HG03575 (cell line): ENCODE measurements around the gene APOL3.
"Not testable (repeated sequence)": the region's sequence is repeated elsewhere in the genome, so short reads cannot be mapped to it uniquely, and the experiment has no call there.

ENCODE experiments used
- ATAC-seq: cut with Tn5 transposase; IDR thresholded peaks from one replicate; pipeline ENCODE4 v1.9.1; 2021; ENCODE audit not compliant: unreplicated experiment, insufficient number of reproducible peaks, low FRiP score; ENCODE audit errors: extremely low read depth

The APOL3 gene

DNA sequence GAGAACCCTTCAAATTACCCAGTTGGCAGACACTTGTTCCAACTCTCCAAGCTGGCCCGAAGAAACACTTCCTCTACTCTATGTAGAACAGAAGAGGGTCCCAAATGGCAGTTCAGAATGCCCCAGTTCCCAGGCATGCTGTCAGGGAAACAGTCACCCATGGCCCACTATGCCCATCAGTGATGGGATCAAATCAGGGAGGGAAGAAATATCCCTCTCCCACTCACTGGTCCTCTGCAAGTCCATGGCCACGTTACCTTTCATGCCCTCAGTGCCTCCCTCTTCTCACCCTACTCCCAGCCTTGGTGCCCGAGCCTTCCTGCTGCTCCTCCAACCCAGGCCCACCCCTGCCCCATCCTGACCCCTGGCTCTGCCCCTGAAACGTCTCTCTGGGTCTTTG, 16.6 kb downstream of the APOL3 start:
- ATAC-seq = no peak

DNA sequence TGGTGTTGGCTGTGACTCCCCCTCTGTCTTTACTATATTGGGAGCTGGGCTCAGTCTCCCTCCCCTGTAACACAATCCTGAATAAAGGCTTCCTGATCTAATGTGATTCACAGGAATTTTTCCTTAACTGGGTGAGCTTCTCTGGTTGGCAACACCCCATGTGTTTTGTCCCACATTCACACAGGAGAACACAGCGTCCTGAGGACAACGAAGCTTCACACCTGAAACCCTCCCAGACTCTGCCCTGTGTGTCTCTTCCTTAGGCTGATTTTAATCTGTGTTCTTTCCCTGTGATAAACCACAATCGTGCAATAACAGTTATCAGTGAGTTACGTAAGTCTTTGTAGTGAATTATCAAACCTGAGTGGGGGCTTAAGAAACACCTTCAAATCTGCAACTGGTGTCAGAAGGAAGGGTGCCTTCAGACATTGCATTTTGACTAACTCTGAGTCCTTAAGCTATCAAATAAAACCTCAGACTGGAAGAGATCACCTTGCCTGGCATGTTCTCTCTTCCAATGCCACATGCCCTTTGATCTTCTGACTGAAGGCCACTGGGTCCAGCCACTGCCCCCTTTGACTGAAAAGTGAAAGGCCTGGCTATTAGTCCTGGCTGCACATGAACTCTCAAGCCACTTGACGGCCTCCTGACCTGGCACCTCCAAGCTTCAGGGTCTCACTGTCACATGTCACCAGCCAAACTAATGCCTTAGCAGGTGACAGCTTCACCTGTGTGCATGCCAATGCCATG, 17.3 kb downstream of the APOL3 start:
- ATAC-seq = no peak

DNA sequence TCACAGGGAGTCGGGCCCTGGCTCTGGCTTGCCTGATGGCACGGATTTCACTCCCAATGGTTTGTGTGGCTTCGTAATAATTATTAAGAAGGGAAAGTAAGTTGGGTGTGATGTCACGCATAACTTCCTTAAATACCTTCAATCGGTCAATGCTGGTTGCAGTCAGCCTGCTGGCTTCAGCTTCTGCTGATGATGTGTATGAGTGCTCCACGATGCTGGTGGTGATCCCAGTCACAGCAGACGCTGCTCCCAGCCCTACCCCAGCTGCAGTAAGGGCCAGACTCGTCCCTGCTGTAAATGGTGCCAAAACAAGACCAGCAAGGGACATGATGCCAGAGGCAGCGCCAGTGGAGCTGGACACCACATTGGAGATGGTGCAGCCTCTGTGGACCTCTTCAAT, 19.1 kb downstream of the APOL3 start:
- no peak for ATAC-seq

DNA sequence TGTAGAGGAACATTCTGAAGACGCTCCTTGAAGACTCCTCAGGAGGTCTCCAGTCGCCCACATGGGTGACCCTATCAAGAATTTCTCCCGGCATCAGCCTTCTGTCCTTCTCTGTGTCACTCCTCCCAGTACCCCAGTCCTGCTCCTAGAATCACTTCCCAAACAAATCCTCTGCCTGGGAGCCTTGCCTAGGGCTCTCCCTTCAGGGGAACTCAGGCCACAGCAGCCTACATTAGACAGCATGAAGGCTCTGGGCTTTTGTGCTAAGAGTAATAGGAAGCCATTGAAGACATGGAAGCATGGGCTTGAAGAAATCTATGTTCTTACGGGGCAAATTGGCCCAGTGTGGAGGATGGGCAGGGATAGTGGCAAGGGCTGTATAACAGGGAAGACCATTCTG, 21.8 kb downstream of the APOL3 start:
- not testable (repeated sequence) for ATAC-seq

DNA sequence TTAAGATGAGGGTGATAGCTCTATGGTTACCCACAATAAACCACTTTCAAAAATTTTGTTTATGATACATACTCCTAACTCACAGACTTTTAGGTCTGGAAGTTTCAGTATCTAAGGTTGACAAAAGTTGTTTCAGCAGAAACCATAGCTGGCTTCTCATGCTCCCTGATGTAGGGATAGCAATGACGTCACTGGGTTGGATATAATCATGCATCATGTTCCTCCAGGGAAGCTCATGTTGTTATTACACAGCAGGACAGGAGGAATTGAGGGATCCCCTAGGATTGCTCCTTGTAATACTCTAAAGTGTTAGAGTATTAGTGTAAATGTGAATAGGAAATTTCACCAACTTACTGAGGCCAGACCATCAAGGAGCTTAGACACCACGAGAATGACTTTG, 23.6 kb downstream of the APOL3 start:
- no peak for ATAC-seq

DNA sequence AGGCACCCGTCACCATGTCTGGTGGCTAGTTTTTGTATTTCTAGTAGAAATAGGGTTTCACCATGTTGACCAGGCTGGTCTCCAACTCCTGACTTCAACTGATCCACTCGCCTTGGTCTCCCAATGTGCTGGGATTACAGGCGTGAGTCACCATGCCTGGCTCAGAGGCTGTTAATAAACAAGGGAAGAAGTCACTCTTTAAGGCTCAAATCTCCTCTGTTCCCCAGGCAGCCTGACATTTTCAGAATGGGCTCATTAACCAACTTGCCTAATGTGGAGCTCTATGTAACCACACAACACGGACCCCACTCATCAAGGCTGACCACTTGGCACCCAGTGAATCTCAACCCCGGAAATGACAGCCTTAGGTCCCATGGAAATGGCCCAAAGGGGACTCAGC, 24.1 kb downstream of the APOL3 start:
- ATAC-seq = no peak

DNA sequence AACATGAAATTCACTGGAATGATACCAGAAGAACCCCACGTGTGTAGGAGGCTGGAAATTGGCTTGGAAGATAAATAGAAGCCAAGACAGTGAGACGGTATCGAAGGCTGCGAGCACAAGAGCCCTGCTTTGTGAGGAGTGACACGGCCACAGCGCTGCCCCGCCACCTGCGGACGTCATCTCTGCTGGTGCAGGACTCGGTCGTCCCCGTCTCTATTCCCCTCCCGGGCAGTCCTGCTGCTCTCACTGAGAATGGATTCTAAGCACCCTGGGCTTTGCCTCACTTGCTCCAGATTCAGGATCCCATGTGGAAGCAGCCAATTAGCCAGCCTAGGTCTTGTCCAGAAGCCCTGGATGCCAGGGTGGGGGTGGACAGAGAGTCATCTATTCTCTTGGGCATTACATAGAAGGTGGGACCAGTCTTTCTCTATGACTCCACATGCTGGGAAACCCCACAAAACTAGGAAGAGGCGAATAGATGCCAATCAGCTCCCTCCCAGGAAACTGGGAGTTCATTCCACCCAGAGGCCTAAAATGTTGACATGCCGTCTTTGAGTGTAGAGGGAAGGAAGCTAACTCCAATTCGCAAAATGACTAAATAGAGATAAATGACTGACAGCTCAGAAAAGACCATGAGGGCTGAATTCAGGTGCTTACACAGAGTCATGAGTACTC, 25.1 kb downstream of the APOL3 start:
- no peak for ATAC-seq

DNA sequence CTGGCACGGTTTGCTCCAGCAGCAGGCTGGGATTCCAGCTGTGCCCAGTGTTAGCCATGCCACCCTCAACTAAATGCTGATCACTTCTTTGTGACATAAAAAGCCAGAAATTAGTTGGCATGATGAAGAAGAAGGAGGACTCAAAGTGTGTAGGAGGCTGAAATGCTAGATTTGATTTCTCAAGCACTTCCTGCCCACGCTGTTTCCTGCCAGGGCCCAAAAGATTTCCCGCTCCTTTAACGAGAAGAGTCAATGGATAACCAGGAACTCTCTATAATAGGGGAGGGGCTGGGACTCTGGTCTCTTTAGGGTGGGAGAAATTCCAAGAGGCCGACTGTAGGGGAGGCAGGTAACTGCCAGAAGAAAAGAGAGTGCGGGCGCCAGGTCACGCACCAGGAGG, 26.4 kb downstream of the APOL3 start:
- ATAC-seq = no peak

DNA sequence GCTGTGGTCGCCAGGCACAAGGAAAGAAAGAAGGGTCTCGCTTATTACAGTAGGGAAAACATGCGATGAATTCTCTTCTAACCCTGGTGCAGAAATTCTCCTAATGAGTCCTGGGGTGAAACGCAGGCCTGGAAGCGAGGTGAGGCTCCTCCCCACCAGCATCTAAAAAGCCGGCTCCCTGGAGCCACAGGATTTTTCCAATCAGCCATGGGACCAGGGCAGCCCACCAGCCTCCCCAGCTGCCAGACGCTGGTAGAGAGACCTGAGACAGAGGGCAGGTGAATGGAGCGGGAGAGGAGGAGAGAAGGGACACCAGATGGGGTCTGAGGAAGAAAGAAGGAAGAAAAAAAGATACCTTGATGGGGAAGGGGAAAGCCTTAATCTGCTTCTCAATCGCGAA, 28.6 kb downstream of the APOL3 start:
- no peak for ATAC-seq

DNA sequence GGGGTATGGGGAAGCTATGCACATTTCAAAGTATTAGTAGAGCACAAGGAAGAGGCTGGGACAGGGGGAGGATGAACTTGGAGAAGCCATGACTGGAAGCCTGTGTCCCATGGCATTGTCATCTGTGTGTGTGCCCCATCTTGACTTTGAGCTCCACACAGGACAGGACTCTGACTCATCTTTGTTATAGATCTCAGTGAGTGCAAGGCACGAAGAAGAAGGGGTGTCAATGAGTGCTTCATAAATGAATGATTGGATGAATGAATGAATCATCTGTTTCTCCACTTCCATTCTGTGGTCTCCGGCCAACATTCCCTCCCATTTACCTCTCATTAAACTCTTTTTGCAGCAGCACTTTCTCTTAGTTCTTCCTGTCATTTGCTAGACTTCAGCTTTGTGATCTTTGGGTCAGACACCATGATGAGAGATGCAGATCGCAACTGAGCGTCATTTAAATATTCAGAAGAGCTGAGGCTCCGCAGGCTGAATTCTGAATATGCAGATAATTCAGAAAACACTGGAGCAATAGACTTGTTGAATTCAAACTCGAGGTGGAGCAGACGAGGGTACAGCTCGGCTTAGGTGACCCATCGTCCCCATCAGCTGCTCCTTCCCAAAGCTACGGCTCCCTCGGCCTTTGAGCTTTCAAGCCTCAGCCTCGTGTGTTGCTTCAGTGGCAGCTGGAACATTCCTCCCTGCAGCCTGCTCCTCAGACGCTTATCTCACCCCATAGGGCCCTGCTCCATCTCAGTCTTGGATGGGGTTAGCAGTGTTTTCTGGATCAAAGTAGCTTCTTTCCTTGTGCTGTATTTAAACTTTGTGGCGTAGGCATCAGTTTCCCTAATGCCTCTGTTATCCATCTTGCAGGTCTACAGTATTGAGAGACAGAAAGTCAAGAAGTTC, 30.8 kb downstream of the APOL3 start:
- no peak for ATAC-seq

DNA sequence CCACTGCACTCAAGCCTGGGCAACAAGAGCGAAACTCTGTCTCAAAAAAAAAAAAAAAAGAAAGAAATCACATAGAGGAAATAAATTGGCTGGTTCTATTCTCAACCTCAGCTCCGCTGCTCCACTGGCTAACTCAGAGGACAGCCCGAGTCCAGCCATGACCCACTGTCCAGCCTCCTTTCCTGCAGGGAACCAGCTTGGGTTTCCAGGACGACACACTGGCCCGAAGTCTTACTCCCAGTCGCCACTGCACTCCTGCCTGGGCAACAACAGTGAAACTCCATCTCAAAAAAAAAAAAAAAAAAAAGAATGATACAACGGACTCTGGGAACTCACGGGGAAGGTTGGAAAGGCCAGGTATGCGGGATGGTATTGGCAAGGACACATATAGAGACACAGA, 31.5 kb downstream of the APOL3 start:
- no peak for ATAC-seq

DNA sequence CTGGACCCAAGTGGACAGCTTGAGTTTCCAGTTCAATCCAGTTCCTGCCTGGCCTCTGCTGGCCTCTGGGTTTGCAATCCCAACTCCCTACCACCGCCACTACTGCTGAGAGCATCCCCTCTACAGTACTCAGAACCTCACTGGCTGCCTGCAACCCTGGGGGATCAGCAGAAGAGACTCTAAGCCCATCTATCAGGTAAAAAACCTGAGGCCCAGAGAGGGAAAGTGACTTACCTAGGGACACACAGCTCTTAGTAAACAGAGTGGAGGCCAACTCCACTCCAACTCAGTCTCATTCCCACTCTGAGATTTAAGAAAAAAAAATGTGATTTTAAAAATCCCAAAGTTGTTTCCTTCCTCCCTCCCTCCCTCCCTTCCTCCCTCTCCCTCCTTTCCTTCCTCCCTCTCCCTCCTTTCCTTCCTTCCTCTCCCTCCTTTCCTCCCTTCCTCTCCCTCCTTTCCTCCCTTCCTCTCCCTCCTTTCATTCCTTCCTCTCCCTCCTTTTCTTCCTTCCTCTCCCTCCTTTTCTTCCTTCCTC, 34.5 kb downstream of the APOL3 start:
- ATAC-seq = no peak

DNA sequence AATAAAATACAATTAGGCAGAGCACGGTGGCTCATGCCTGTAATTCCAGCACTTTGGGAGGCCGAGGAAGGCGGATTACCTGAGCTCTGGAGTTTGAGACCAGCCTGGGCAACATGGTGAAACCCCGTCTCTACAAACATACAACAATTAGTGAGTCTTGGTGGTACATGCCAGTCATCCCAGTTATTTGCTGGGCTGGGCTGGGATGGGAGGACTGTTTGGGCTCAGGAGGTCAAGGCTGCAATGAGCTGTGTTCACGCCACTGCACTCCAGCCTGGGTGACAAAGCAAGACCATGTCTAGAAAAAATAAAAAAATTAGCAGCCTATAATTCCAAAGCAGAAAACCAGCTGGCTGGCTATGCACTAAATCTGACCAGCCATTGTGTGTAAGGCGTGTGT, 35.1 kb downstream of the APOL3 start:
- no peak for ATAC-seq

DNA sequence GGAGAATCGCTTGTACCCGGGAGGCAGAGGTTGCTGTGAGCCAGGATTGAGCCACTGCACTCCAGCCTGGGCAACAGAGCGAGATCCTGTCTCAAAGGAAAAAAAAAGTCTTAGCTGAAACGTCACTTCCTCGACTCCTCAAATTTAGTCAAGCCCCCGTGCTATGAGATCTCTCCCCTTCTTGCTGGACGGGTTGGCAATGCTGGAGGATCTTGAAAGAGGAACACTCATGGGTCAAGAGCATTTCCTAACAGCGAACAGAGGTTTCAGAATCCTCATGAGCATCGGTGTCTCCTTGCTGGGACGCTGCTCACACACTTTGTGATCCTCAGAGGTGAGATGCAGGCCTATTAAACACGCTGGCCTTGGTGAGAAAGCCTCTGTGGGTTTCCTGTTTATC, 35.9 kb downstream of the APOL3 start:
- ATAC-seq = no peak

DNA sequence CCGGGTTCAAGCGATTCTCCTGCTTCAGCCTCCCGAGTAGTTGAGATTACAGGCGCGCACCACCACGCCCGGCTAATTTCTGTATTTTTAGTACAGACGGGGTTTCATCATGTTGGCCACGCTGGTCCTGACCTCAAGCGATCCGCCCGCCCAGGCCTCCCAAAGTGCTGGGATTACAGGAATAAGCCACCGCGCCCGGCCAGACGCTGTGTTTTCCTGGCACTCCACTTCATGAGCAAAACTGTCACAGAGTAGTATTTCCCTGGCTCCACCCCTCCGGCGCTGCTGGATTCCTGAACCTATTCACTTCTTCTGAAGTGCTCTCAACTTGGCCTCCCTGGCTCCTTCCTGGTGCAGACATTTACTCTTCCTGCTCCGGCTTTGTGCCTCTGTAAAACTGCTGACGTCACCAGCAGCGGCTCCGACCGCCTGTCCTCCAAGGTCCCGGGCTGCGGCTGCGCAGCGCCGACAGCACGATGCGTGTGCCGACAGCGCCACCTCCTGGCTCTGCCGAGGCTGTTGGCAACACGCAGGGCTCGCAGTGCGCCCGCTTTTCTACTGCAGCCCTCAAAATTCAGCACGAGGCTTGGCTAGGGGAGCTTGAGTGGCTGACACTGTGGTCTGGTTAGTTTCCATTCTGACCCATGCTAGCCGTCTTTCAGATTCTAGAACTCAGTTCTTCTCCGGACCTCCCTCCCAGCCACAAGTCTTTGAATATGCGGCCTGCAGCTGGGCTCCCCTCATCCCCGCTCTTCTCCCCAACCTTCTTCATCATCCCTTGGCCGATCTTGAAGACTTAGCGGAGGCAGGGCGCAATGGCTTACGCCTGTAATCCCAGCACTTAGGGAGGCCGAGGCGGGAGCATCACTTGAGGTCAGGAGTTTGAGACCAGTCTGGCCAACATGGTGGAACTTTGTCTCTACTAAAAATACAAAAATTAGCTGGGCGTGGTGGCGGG, 36.6 kb downstream of the APOL3 start:
- ATAC-seq = no peak

DNA sequence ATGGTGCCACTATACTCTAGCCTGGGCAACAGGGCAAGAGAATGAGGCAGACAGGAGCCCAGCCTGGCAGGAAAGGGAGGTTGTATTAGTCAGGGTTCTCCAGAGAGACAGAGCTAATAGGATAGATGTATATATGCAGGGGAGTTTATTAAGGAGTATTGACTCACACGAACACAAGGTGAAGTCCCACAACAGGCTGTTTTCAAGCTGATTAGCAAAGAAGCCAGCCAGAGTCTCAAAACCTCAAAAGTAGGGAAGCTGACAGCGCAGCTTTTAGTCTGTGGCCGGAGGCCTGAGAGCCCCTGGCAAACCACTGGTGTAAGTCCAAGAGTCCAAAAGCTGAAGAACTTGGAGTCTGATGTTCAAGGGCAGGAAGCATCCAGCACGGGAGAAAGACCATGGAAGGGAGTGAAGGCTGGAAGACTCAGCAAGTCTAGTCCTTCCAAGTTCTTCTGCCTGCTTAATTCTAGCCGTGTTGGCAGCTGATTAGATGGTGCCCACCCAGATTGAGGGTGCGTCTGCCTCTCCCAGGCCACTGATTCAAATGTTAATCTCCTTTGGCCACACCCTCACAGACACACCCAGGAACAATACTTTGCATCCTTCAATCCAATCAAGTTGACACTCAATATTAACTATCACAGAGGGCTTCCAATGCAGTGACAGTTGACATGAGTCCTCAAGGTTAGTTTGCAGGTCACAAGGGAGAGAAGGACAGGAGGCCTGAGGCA, 39.8 kb downstream of the APOL3 start:
- ATAC-seq = not testable (repeated sequence)

DNA sequence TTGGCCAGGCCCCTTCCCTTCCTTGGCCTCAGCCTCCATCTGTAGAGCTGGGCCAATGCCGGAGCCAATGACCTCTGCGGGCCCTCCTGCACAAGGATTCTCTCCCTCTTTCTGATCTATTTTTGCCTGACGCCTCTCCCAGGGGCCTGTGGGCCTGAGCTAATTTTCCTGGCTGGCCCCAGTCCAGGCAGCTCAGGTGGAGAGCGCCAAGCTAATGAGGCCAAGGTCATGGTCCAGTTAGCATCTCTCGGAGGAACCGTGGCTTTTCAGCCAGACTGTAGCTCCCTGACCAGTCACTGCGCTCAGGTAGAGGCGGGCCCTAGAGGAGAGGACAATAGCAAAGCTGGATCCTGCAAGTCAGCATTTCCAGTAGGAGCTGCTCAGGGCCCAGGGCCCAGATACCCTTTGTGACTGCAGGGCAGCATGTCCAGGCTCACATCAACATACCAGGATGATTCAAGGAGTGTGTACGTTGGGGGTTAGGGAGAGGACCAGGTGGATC, 43.5 kb downstream of the APOL3 start:
- no peak for ATAC-seq

DNA sequence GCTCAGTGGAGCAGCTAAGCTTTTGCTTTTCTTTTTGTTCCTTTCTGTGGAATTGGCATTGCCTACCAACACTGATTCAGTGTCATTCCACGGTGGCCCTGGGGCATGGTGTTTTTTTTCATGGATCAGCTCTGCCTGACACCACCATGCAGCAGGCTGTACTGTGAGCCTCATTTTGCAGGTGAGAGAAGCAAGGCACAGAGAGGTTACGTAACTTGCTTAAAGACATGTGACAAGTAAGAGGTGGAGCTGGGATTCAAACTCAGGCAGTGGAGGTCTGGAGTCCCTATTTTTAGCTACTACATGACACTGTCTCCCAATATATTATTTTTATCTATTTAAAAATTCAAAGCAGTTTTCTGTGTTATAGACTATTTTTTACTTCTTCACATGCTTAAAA, 44.4 kb downstream of the APOL3 start:
- no peak for ATAC-seq
